Measurements from ENCODE around the gene LCP1.
"Not testable (repeated sequence)": the region's sequence is repeated elsewhere in the genome, so short reads cannot be mapped to it uniquely, and the experiment has no call there.

Gene LCP1

GRCh38 chr13:46166947-46167610, 14.9 kb downstream of the LCP1 start:
- H3K4me1 ChIP-seq (ENCODE audit: control insufficient read depth, insufficient read depth, low read length): peaks cover 25% of the 10 kb centered on the region
- no peak overlapping the region for H3K4me3 ChIP-seq (ENCODE audit: low read depth, low read length)
- peaks cover 5% of the 10 kb centered on the region for H3K27me3 ChIP-seq (ENCODE audit: control insufficient read depth, insufficient read depth, low read length)
- H3K9ac ChIP-seq (ENCODE audit: low read depth, low read length): no peak overlapping the region
- no peaks in the 10 kb centered on the region for H3K9me3 ChIP-seq (ENCODE audit: control insufficient read depth, insufficient read depth, low read length)
- H3K36me3 ChIP-seq (ENCODE audit: control insufficient read depth, insufficient read depth, low read length): no peaks in the 10 kb centered on the region

GRCh38 chr13:46166224-46166584, 15.8 kb downstream of the LCP1 start:
- no peaks in the 10 kb centered on the region for H3K9me3 ChIP-seq (ENCODE audit: control insufficient read depth, insufficient read depth, low read length)
- no peak overlapping the region for H3K4me3 ChIP-seq (ENCODE audit: low read depth, low read length)
- H3K36me3 ChIP-seq (ENCODE audit: control insufficient read depth, insufficient read depth, low read length): no peaks in the 10 kb centered on the region
- H3K4me1 ChIP-seq (ENCODE audit: control insufficient read depth, insufficient read depth, low read length): peaks cover 21% of the 10 kb centered on the region
- no peak overlapping the region for H3K9ac ChIP-seq (ENCODE audit: low read depth, low read length)
- peaks cover 5% of the 10 kb centered on the region for H3K27me3 ChIP-seq (ENCODE audit: control insufficient read depth, insufficient read depth, low read length)

GRCh38 chr13:46165485-46166223, 16.3 kb downstream of the LCP1 start:
- no peaks in the 10 kb centered on the region for H3K36me3 ChIP-seq (ENCODE audit: control insufficient read depth, insufficient read depth, low read length)
- H3K9ac ChIP-seq (ENCODE audit: low read depth, low read length): no peak overlapping the region
- H3K4me3 ChIP-seq (ENCODE audit: low read depth, low read length): no peak overlapping the region
- H3K27me3 ChIP-seq (ENCODE audit: control insufficient read depth, insufficient read depth, low read length): peaks cover 5% of the 10 kb centered on the region
- peaks cover 16% of the 10 kb centered on the region for H3K4me1 ChIP-seq (ENCODE audit: control insufficient read depth, insufficient read depth, low read length)
- H3K9me3 ChIP-seq (ENCODE audit: control insufficient read depth, insufficient read depth, low read length): no peaks in the 10 kb centered on the region

- H3K4me3 ChIP-seq (ENCODE audit: low read depth, low read length): no peak overlapping the region
- H3K27me3 ChIP-seq (ENCODE audit: control insufficient read depth, insufficient read depth, low read length): peaks cover 5% of the 10 kb centered on the region
- H3K36me3 ChIP-seq (ENCODE audit: control insufficient read depth, insufficient read depth, low read length): no peaks in the 10 kb centered on the region
- H3K9me3 ChIP-seq (ENCODE audit: control insufficient read depth, insufficient read depth, low read length): no peaks in the 10 kb centered on the region
- H3K4me1 ChIP-seq (ENCODE audit: control insufficient read depth, insufficient read depth, low read length): peaks cover 6% of the 10 kb centered on the region
- H3K9ac ChIP-seq (ENCODE audit: low read depth, low read length): no peak overlapping the region
Measured at GRCh38 chr13:46164661-46165060, 17.3 kb downstream of the LCP1 start.

- not testable (repeated sequence) for H3K9me3 ChIP-seq (ENCODE audit: control insufficient read depth, insufficient read depth, low read length); H3K9ac ChIP-seq (ENCODE audit: low read depth, low read length); H3K27me3 ChIP-seq (ENCODE audit: control insufficient read depth, insufficient read depth, low read length); H3K36me3 ChIP-seq (ENCODE audit: control insufficient read depth, insufficient read depth, low read length); H3K4me1 ChIP-seq (ENCODE audit: control insufficient read depth, insufficient read depth, low read length); H3K4me3 ChIP-seq (ENCODE audit: low read depth, low read length)
Measured at GRCh38 chr13:46162741-46163140, 19.2 kb downstream of the LCP1 start.

GRCh38 chr13:46160471-46161066, 21.4 kb downstream of the LCP1 start:
- H3K27me3 ChIP-seq (ENCODE audit: control insufficient read depth, insufficient read depth, low read length): no peaks in the 10 kb centered on the region
- no peaks in the 10 kb centered on the region for H3K4me1 ChIP-seq (ENCODE audit: control insufficient read depth, insufficient read depth, low read length)
- no peak overlapping the region for H3K9ac ChIP-seq (ENCODE audit: low read depth, low read length)
- H3K36me3 ChIP-seq (ENCODE audit: control insufficient read depth, insufficient read depth, low read length): no peaks in the 10 kb centered on the region
- H3K9me3 ChIP-seq (ENCODE audit: control insufficient read depth, insufficient read depth, low read length): no peaks in the 10 kb centered on the region
- H3K4me3 ChIP-seq (ENCODE audit: low read depth, low read length): no peak overlapping the region

GRCh38 chr13:46160065-46160464, 21.9 kb downstream of the LCP1 start:
- H3K4me3 ChIP-seq (ENCODE audit: low read depth, low read length): no peak overlapping the region
- H3K27me3 ChIP-seq (ENCODE audit: control insufficient read depth, insufficient read depth, low read length): no peaks in the 10 kb centered on the region
- no peaks in the 10 kb centered on the region for H3K9me3 ChIP-seq (ENCODE audit: control insufficient read depth, insufficient read depth, low read length)
- H3K4me1 ChIP-seq (ENCODE audit: control insufficient read depth, insufficient read depth, low read length): no peaks in the 10 kb centered on the region
- no peak overlapping the region for H3K9ac ChIP-seq (ENCODE audit: low read depth, low read length)
- no peaks in the 10 kb centered on the region for H3K36me3 ChIP-seq (ENCODE audit: control insufficient read depth, insufficient read depth, low read length)

GRCh38 chr13:46158983-46159382, 23.0 kb downstream of the LCP1 start:
- Histone ChIP-seq H3K9ac (ENCODE audit: low read depth, low read length) (no peak overlapping the region), H3K4me1 (ENCODE audit: control insufficient read depth, insufficient read depth, low read length) (no peaks in the 10 kb centered on the region), H3K36me3 (ENCODE audit: control insufficient read depth, insufficient read depth, low read length) (no peaks in the 10 kb centered on the region), H3K27me3 (ENCODE audit: control insufficient read depth, insufficient read depth, low read length) (no peaks in the 10 kb centered on the region), H3K4me3 (ENCODE audit: low read depth, low read length) (no peak overlapping the region), H3K9me3 (ENCODE audit: control insufficient read depth, insufficient read depth, low read length) (no peaks in the 10 kb centered on the region)

- Histone ChIP-seq H3K27me3 (ENCODE audit: control insufficient read depth, insufficient read depth, low read length) (no peaks in the 10 kb centered on the region), H3K4me3 (ENCODE audit: low read depth, low read length) (no peak overlapping the region), H3K9ac (ENCODE audit: low read depth, low read length) (no peak overlapping the region), H3K9me3 (ENCODE audit: control insufficient read depth, insufficient read depth, low read length) (no peaks in the 10 kb centered on the region), H3K36me3 (ENCODE audit: control insufficient read depth, insufficient read depth, low read length) (no peaks in the 10 kb centered on the region), H3K4me1 (ENCODE audit: control insufficient read depth, insufficient read depth, low read length) (no peaks in the 10 kb centered on the region)
Measured at GRCh38 chr13:46158222-46158621, 23.8 kb downstream of the LCP1 start.

- Histone ChIP-seq H3K4me3 (ENCODE audit: low read depth, low read length) (no peak overlapping the region), H3K9ac (ENCODE audit: low read depth, low read length) (no peak overlapping the region), H3K9me3 (ENCODE audit: control insufficient read depth, insufficient read depth, low read length) (no peaks in the 10 kb centered on the region), H3K4me1 (ENCODE audit: control insufficient read depth, insufficient read depth, low read length) (no peaks in the 10 kb centered on the region), H3K27me3 (ENCODE audit: control insufficient read depth, insufficient read depth, low read length) (no peaks in the 10 kb centered on the region), H3K36me3 (ENCODE audit: control insufficient read depth, insufficient read depth, low read length) (no peaks in the 10 kb centered on the region)
Measured at GRCh38 chr13:46154136-46154801, 27.7 kb downstream of the LCP1 start.

- H3K27me3 ChIP-seq (ENCODE audit: control insufficient read depth, insufficient read depth, low read length): no peaks in the 10 kb centered on the region
- H3K9me3 ChIP-seq (ENCODE audit: control insufficient read depth, insufficient read depth, low read length): no peaks in the 10 kb centered on the region
- H3K36me3 ChIP-seq (ENCODE audit: control insufficient read depth, insufficient read depth, low read length): no peaks in the 10 kb centered on the region
- H3K4me3 ChIP-seq (ENCODE audit: low read depth, low read length): no peak overlapping the region
- H3K4me1 ChIP-seq (ENCODE audit: control insufficient read depth, insufficient read depth, low read length): no peaks in the 10 kb centered on the region
- no peak overlapping the region for H3K9ac ChIP-seq (ENCODE audit: low read depth, low read length)
Measured at GRCh38 chr13:46152627-46153328, 29.2 kb downstream of the LCP1 start.

Measured in iPS-15b (cell line).